ENCODE measurements around the gene DDX46.
"Not testable (repeated sequence)": the region's sequence is repeated elsewhere in the genome, so short reads cannot be mapped to it uniquely, and the experiment has no call there.

DDX46 gene

DNA sequence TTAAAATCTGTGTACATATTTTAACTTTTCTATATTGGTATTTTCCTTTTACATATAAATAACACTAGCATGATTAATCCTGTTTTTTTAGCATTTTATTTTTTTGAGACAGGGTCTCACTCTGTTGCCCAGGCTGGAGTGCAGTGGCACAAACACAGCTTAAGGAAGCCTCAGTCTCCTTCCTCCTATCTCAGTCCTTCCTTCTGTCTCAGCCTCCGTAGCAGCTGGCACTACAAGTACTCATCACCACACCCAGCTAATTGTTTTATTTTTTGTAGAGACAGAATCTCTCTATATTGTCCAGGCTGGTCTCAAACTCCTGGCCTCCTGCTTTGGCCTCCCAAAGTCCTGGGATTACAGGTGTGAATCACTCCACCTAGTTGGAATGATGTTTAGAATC, 85.7 kb downstream of the DDX46 start:
- DNase-seq (ENCODE audit: low spot score), result no peak

- peak; percentile 56 for DNase-seq (ENCODE audit: low spot score)
Measured at GRCh38 chr5:134845335-134845851, 86.8 kb downstream of the DDX46 start.

GRCh38 chr5:134845852-134846640, 87.5 kb downstream of the DDX46 start, which contains the start of gene C5orf24:
TSS of gene C5orf24 (plus strand) at chr5:134845968. CDS start at chr5:134854901, 8,933 bp downstream.
- peak; percentile 93 for DNase-seq (ENCODE audit: low spot score)

DNA sequence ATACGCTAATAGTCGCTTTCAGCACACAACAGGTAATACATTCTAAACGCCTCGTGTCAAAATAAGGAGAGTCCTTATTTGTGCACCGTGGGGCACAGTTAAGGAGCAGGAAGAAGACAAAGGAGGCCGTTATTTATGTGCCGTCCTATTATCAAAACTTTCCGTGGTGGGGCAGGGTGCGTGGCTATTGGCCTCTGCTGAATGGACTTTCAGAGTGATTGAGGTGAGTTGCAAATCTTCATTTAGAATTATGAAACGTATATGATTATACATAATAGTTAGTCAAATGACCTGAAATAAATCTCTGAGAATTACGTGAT, 88.0 kb downstream of the DDX46 start:
- DNase-seq (ENCODE audit: low spot score), result peak; percentile 34

DNA sequence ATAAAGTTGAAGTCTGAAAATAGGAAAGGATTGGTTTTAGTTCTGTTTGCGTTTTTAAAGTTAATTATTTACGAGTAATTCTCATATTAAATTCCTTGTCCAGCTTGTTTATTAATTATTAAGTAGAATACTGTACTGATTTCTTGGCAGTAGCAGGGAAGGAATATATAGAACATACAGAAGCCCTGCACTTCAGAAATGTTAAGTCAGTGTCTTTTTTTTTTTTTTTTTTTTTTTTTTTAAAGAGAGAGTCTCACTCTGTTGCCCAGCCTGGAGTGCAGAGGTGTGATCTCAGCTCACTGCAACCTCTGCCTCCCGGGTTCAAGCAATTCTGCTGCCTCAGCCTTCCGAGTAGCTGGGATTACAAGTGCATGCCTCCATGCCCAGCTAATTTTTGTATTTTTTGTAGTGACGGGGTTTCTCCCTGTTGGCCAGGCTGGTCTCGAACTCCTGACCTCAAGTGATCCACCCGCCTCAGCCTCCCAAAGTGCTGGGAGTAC, 90.9 kb downstream of the DDX46 start:
- DNase-seq (ENCODE audit: low spot score), result not testable (repeated sequence)

DNA sequence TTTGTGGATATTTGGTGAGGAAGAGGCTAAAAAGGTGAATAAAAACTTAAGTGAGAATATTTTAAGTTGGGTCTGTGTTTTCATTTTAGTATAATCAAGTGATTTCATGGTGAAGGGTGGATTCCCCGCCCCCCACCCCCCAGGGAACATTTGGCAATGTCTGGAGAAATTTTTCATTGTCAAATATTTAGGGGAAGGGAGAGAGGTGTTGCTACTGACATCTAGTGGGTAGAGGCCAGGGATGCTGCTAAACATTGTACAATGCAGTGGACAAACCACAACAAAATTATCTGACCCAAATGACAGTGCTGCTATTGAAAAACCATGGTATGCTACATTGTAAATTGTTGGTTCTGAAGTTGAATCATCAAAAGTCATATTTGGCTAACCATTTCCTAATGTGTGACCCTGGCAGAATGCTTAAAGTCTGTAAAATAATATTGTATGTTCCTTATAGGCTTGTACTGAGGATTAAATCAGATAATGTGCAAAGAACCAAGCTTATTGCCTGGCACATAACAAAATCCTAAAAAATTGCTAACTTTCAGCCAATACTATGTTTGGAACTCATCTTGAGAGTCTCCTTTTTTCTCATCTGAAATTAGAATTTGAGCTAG, 92.8 kb downstream of the DDX46 start:
- no peak for DNase-seq (ENCODE audit: low spot score)

- not testable (repeated sequence) for DNase-seq (ENCODE audit: low spot score)
Measured at GRCh38 chr5:134856465-134856864, 97.9 kb downstream of the DDX46 start.

GRCh38 chr5:134857401-134857800, 98.8 kb downstream of the DDX46 start:
- no peak for DNase-seq (ENCODE audit: low spot score)

DNA sequence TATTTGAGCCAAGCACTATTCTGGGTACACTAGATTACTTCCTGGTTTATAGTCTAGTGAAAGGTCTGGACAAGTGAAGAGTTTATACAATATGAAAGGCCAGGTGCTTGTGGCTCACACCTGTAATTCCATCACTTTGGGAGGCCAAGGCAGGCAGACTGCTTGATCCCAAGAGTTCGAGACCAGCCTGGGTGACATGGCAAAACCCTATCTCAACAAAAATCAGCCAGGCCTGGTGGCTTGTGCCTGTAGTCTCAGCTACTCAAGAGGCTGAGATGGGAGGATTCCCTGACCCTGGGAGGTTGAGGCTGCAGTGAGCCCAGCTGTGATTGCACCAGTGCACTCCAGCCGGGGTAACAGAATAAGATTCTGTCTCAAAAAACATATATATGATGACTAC, 106.1 kb downstream of the DDX46 start:
- no peak for DNase-seq (ENCODE audit: low spot score)

- DNase-seq (ENCODE audit: low spot score), result no peak
Measured at GRCh38 chr5:134873494-134873893, 114.9 kb downstream of the DDX46 start.

- peak; percentile 87 for DNase-seq (ENCODE audit: low spot score)
Measured at GRCh38 chr5:134873987-134874830, 115.6 kb downstream of the DDX46 start, which contains the start of gene TXNDC15. TSS of gene TXNDC15 (plus strand) at chr5:134874371. CDS start at chr5:134874428, 57 bp downstream.

DNA sequence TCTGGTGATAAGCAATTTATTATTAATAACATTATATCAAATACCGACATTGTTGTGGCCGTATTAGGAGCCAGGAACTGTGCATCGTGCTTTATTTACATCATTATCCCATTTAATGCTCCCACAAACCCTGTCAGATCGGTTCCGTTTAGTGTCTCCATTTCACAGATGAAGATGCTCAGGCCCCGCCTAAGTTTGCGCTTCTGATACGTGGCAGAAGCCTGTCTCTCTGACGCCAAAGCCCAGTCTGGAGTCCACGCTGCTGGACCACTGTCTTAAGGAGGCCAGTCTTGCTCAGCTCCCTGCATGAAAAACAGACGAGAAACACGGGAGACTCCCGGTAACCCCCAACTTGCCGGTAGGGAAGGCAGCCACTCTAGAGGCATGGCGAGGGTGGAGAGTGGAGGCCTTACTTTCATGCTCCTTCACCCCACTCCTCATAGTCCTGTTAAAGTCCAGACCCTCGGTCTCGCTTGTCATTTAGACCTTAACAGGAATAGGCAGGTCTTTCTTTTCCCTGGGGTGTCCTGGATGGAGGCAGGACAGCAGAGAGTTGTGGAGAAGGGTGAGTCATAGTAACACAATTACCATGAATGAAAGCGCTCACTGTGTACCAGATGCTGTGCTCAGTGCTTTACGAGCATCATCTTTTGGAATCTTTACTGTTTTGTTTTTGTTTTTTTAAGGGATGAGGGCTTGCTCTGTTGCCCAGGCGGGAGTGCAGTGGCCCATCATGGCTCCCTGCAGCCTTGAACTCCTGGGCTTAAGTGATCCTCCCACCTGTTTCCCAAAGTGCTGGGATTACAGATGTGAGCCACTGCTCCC, 116.5 kb downstream of the DDX46 start:
- DNase-seq (ENCODE audit: low spot score), result peak; percentile 67

GRCh38 chr5:134877159-134877558, 118.6 kb downstream of the DDX46 start:
- DNase-seq (ENCODE audit: low spot score), result no peak

DNA sequence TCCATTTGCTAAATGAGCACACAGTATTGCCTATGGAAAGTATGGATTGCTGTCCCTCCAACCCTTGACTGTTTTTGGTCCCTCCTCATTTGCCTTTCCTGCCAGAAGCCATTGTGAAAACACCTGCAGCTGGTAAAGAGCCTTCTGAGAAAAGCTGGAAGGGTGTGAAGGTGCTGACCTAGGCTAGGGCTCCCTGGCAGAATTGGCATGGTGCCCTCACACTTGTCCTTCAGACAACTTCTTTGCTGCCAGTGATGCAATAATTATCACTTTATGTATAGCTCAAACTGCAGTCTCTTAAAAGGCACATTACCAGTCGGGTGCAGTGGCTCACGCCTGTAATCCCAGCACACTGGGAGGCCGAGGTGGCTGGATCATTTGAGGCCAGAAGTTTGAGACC, 119.8 kb downstream of the DDX46 start:
- DNase-seq (ENCODE audit: low spot score), result no peak

DNA sequence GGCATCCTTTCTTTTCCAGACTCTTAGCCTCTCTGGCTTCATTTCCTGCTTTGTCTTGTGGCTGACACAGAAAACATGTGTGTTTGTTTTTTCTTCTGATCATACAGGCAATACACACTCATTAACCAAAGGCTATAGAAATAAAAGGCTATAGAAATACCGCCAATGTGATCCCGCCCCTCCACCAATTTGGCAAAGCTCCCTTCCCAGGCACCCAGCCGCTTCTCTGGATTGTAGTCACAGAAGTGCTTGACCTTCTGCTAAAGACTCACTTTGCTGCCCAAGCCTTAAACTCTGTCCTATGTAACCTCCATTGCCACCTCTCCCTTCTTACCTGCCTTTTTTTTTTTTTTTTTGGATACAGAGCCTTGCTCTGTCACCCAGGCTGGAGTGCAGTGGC, 120.9 kb downstream of the DDX46 start:
- DNase-seq (ENCODE audit: low spot score), result no peak
